Muscle layer of colon (tissue), 2 donors: ENCODE results near the gene MAGOH.

Experiments used
- H3K27ac ChIP-seq: one replicate; pipeline ENCODE4 v1.7.0; 2013; ENCODE audit warnings: low read depth, mild to moderate bottlenecking, low read length, moderate library complexity
- H3K27me3 ChIP-seq, 2 donors: one replicate each; pipeline ENCODE4 v1.7.0; 2013; ENCODE audit warnings: low read length in 2 of 2, mild to moderate bottlenecking in 2 of 2; ENCODE audit not compliant: insufficient read depth in 2 of 2, control insufficient read depth in 1 of 2
- H3K36me3 ChIP-seq: one replicate; pipeline ENCODE4 v1.7.0; 2013; ENCODE audit warnings: mild to moderate bottlenecking, low read length; ENCODE audit not compliant: insufficient read depth
- H3K4me1 ChIP-seq: one replicate; pipeline ENCODE4 v1.7.0; 2013; ENCODE audit warnings: mild to moderate bottlenecking, low read length; ENCODE audit not compliant: insufficient read depth
- H3K4me3 ChIP-seq, 2 donors: one replicate each; pipeline ENCODE4 v1.7.0; 2013; ENCODE audit warnings: low read length in 2 of 2, low read depth in 1 of 2, mild to moderate bottlenecking in 1 of 2, moderate library complexity in 1 of 2
- H3K9ac ChIP-seq: one replicate; pipeline ENCODE4 v1.7.0; 2013; ENCODE audit warnings: low read length
- H3K9me3 ChIP-seq: one replicate; pipeline ENCODE4 v1.7.0; 2013; ENCODE audit warnings: mild to moderate bottlenecking, low read length
- donor health status: abdominal sarcoma.
- donor health status: Adenocarcinoma of cecum.

The MAGOH gene

DNA sequence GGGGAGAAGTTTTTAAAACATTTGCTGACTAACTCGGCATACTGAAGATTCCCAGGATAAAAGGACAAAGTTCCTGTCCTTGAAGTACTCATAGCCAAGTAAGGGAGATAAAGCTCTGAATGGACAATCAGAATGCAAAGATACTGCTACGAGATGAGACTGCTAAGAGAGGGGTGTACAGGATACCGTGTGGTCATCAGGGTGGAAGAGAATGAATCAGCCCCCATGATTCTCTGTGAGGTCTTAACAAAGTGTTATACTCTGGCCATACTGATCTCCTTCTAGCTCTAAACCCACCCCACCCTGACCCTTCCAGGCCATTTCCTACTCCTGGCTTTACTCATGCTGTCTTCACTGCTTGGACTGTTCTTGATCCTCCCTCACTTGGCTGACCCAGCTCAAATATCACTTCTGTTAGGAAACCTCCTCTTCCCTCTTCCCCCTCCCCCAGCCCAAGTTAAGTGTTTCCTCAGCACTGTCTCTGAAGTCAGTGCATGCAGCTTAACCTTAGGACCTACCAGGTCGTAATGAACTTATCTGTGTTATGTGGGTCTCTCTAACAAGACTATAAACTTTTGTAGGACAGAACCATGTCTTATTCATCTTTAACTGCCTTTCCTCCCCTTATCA, 15.8 kb upstream of the MAGOH start:
- H3K9me3 ChIP-seq = no peaks in the 10 kb centered on the region
- H3K36me3 ChIP-seq = no peaks in the 10 kb centered on the region
- no peaks in the 10 kb centered on the region for H3K27me3 ChIP-seq
- no peak overlapping the region for H3K9ac ChIP-seq
- H3K4me3 ChIP-seq = no peak overlapping the region
- no peak overlapping the region for H3K27ac ChIP-seq
- no peaks in the 10 kb centered on the region for H3K4me1 ChIP-seq

GRCh38 chr1:53250325-53250724, 12.0 kb upstream of the MAGOH start:
- Histone ChIP-seq H3K4me1 (no peaks in the 10 kb centered on the region), H3K9me3 (no peaks in the 10 kb centered on the region), H3K27me3 (no peaks in the 10 kb centered on the region), H3K9ac (no peak overlapping the region), H3K27ac (no peak overlapping the region), H3K36me3 (no peaks in the 10 kb centered on the region), H3K4me3 (no peak overlapping the region)

DNA sequence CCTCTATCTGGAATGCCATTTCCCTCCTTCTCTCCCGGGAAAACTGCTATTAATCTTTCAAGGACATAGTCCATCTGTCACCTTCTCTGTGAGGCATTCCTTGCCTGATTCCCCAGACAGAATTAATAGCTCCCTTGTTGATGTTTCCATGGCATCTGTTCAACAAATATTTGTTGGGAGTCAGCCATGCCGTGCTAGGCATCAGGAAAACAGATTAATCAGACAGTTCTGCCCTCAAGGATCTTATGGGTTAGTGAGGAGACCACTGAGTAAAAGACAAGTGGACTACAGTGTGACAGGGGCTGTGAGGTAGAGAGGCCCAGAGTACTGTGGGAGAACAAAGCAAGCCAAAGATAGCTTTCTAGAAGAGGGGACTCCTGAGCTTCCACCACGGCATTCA, 11.4 kb upstream of the MAGOH start:
- Histone ChIP-seq H3K27me3 (no peaks in the 10 kb centered on the region), H3K36me3 (no peaks in the 10 kb centered on the region), H3K27ac (no peak overlapping the region)

GRCh38 chr1:53246261-53247134, 8.2 kb upstream of the MAGOH start:
- no peaks in the 10 kb centered on the region for H3K4me1 ChIP-seq
- H3K36me3 ChIP-seq = no peaks in the 10 kb centered on the region
- H3K9ac ChIP-seq = no peak overlapping the region
- H3K27me3 ChIP-seq = no peaks in the 10 kb centered on the region
- no peaks in the 10 kb centered on the region for H3K9me3 ChIP-seq
- H3K27ac ChIP-seq = no peak overlapping the region
- no peak overlapping the region for H3K4me3 ChIP-seq

More for the DNA sequence above, 11.4 kb upstream of the MAGOH start:
- Histone ChIP-seq H3K9me3 (no peaks in the 10 kb centered on the region), H3K9ac (no peak overlapping the region), H3K4me3 (no peak overlapping the region), H3K4me1 (no peaks in the 10 kb centered on the region)

- Histone ChIP-seq H3K36me3 (no peaks in the 10 kb centered on the region), H3K9ac (no peak overlapping the region), H3K27me3 (no peaks in the 10 kb centered on the region), H3K9me3 (no peaks in the 10 kb centered on the region), H3K4me3 (no peak overlapping the region), H3K27ac (no peak overlapping the region), H3K4me1 (peaks cover under 1% of the 10 kb centered on the region)
These were observed 5.8 kb upstream of the MAGOH start for GRCh38 chr1:53244141-53244540.

- Histone ChIP-seq H3K9ac (no peak overlapping the region), H3K27me3 (no peaks in the 10 kb centered on the region), H3K4me3 (no peak overlapping the region), H3K27ac (no peak overlapping the region), H3K4me1 (peaks cover 9% of the 10 kb centered on the region), H3K36me3 (no peaks in the 10 kb centered on the region), H3K9me3 (no peaks in the 10 kb centered on the region)
These were observed 4.1 kb upstream of the MAGOH start for GRCh38 chr1:53242381-53242780.

DNA sequence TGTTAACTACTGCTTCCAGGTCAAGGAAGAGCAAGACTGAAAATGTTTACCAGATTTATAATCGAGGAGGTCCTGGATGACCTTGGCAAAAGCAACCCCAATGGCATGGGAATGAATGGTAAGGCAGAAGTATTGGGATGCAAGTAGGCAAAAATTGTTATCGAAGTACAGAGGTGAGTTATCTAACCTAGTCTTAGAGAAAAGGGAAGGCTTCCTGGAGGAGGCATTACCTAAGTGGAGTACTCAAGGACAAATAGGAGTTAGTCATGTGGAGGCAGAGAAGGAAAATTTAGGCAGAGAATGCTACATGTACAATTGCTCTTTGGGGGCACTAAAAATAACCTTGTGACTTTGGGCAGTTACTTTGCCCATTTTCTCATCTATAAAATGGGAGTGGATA, 3.5 kb upstream of the MAGOH start:
- Histone ChIP-seq H3K4me3 (no peak overlapping the region), H3K4me1 (peaks cover 14% of the 10 kb centered on the region), H3K36me3 (no peaks in the 10 kb centered on the region), H3K9me3 (no peaks in the 10 kb centered on the region), H3K27me3 (no peaks in the 10 kb centered on the region), H3K27ac (no peak overlapping the region), H3K9ac (no peak overlapping the region)

DNA sequence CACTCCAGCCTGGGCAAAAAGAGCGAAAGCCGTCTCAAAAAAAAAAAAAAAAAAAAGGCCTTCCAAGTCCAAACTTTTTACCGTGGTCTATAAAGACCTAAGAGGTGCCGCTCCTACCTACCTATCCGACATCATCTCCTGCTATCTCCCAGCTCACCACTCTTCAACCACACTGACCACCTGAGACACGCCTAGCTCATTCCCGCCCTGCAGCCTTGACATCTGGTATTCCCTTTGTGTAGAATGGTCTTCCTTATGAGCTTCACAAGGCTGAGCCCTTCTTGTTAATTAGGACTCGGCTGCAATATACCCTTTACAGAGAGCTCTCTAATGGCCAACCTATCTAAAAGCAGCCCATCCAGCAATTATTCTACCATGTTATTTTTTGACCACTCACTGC, 680 bp downstream of the MAGOH start:
- Histone ChIP-seq H3K9ac (peak overlapping the region; percentile 99), H3K27me3 (no peaks in the 10 kb centered on the region), H3K27ac (peak overlapping the region; percentile 86), H3K4me1 (peaks cover 21% of the 10 kb centered on the region), H3K36me3 (peaks cover 34% of the 10 kb centered on the region), H3K4me3 (peak overlapping the region; percentile 84 to 100), H3K9me3 (no peaks in the 10 kb centered on the region)

GRCh38 chr1:53220962-53221286, 17.4 kb downstream of the MAGOH start:
- H3K27me3 ChIP-seq = no peaks in the 10 kb centered on the region
- H3K9ac ChIP-seq = peak overlapping the region; percentile 74
- H3K9me3 ChIP-seq = no peaks in the 10 kb centered on the region
- peak overlapping the region; percentile 97 for H3K27ac ChIP-seq
- H3K36me3 ChIP-seq = peaks cover 14% of the 10 kb centered on the region
- H3K4me1 ChIP-seq = peaks cover 15% of the 10 kb centered on the region
- H3K4me3 ChIP-seq = peak overlapping the region; percentile 89 to 95

DNA sequence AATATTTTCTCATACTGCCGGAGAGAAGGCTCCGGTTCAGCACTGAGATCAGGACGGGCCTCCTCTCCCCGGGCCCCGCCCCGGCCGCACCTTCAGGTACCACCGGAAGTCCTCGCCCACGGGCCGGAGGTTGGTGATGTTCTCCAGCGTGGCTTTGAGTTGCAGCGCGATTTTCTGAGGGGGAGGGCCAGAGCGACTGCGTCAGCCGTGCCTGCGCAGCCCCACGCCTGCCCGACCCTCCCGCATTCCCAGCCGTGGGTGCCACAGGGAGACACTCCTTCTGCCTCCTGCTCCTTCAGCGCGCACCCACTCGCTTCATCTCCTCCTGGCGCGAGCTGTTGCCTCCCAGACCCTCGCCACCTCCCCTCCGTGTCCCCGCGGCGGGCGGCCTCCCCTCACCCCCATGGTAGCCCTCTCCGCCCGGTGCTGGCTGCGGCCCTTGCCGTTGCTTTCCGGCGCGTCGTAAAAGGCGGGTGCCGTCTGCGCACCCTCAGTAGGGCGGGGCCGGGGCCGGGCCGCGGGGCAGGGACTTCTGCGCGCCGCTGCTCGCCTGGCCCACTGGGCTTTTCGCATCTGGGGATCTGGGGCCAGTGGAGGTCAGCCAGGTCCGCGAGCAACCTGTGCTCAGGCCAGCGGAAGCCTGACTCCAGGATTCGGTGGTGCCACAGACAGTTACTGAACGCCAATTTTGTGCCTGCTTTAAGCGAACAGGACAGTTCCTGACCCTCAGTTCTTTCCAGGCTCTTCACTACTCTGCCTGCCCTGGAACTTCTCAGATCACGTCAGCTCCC, 18.0 kb downstream of the MAGOH start, which contains the start of gene CZIB:
TSS of gene CZIB (minus strand) at position 464 of the 791 bp plus-strand sequence. CDS start at position 405, 59 bp downstream.
- Histone ChIP-seq H3K9ac (peak within 1 kb of the TSS; percentile 74), H3K27me3 (no peaks in the 10 kb centered on the region), H3K4me1 (peaks cover 15% of the 10 kb centered on the region), H3K9me3 (no peaks in the 10 kb centered on the region), H3K36me3 (peaks cover 19% of the 10 kb centered on the region), H3K27ac (peak within 1 kb of the TSS; percentile 97), H3K4me3 (peak within 1 kb of the TSS; percentile 89 to 95)

DNA sequence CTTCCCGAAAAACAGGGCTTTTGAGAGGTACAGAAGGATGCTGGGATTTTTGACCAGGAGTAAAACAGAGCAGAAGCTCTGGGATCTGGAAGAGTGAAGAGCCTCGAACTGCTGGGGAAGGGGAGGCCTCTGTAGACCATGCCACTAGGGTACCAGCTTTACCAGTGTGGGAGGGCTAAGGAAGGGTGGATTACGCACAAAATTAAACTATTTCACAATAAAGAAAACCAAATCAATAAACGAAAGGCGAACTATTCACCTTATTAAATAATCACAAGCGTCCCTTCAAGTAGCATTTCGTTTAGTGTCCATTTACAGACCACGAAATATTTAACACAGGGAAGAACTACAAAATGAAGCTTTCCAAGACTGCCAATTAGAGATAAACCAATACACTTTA, 18.6 kb downstream of the MAGOH start:
- Histone ChIP-seq H3K9me3 (no peaks in the 10 kb centered on the region), H3K9ac (peak overlapping the region; percentile 74), H3K4me3 (peak overlapping the region; percentile 89 to 95), H3K27ac (peak overlapping the region; percentile 97), H3K27me3 (no peaks in the 10 kb centered on the region), H3K4me1 (peaks cover 15% of the 10 kb centered on the region), H3K36me3 (peaks cover 21% of the 10 kb centered on the region)
